ENCODE data around the gene RBM38. TPM values are rescaled to one million over a fixed set of nuclear protein-coding genes. Genes with fewer than 3 reads are reported as not detected.

RBM38 gene
- total and polyA plus RNA-seq, 9 of the 15 experiments (the other 6 are each of a cell fraction or from before 2014, with no cell fraction given): 0.28 to 82.4 (median 33.2) TPM

- TF ChIP-seq TFAP4 (CRISPR knock-in tag; IDR thresholded peaks at IDR 0.05; ENCODE audit: borderline replicate concordance) (peak; percentile 33; the same call in 1 of the 2 replicates), NCOR1 (IDR thresholded peaks at IDR 0.05) (peak; percentile 62), ZBTB1 (CRISPR knock-in tag; IDR thresholded peaks at IDR 0.05; ENCODE audit: borderline replicate concordance, low read depth) (no peak), HMGN3 (IDR thresholded peaks at IDR 0.05; ENCODE audit: borderline replicate concordance, extremely low read depth, insufficient read length, low read depth, low read length) (no peak), ZNF184 (CRISPR knock-in tag; IDR thresholded peaks at IDR 0.05) (no peak), PTBP1 (IDR thresholded peaks at IDR 0.05; ENCODE audit: low read depth, low read length) (no peak), ZNF143 (CRISPR knock-in tag; IDR thresholded peaks at IDR 0.05) (no peak), ZNF3 (CRISPR knock-in tag; IDR thresholded peaks at IDR 0.05) (no peak), POLR2G (IDR thresholded peaks at IDR 0.05; ENCODE audit: low read depth, low read length) (no peak), MAZ (CRISPR knock-in tag; conservative IDR thresholded peaks at IDR 0.05 in 1 of 2, IDR thresholded peaks at IDR 0.05 in 1 of 2) (peak in 1 of 2 experiments; percentile 32; a peak in 1 of 4 replicates), RBM25 (IDR thresholded peaks at IDR 0.05; ENCODE audit: low read depth, low read length, severe bottlenecking) (no peak), ZFP1 (CRISPR knock-in tag; IDR thresholded peaks at IDR 0.05) (no peak), MLLT1 (IDR thresholded peaks at IDR 0.05) (no peak), PREB (CRISPR knock-in tag; IDR thresholded peaks at IDR 0.05) (no peak), ZNF124 (CRISPR knock-in tag; IDR thresholded peaks at IDR 0.05) (no peak), ZNF384 (IDR thresholded peaks at IDR 0.05; ENCODE audit: low read depth, low read length) (no peak), HDAC3 (IDR thresholded peaks at IDR 0.05; ENCODE audit: borderline replicate concordance, partially characterized antibody) (peak; percentile 43), GTF2A2 (tag; IDR thresholded peaks at IDR 0.05) (no peak), MCM7 (IDR thresholded peaks at IDR 0.05) (no peak), ZBTB43 (CRISPR knock-in tag; IDR thresholded peaks at IDR 0.05) (no peak)
- TF ChIP-seq, protein P1, sequence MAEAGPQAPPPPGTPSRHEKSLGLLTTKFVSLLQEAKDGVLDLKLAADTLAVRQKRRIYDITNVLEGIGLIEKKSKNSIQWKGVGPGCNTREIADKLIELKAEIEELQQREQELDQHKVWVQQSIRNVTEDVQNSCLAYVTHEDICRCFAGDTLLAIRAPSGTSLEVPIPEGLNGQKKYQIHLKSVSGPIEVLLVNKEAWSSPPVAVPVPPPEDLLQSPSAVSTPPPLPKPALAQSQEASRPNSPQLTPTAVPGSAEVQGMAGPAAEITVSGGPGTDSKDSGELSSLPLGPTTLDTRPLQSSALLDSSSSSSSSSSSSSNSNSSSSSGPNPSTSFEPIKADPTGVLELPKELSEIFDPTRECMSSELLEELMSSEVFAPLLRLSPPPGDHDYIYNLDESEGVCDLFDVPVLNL (CRISPR knock-in tag; IDR thresholded peaks at IDR 0.05; ENCODE audit: low read depth): no peak
- TF ChIP-seq, protein P2, sequence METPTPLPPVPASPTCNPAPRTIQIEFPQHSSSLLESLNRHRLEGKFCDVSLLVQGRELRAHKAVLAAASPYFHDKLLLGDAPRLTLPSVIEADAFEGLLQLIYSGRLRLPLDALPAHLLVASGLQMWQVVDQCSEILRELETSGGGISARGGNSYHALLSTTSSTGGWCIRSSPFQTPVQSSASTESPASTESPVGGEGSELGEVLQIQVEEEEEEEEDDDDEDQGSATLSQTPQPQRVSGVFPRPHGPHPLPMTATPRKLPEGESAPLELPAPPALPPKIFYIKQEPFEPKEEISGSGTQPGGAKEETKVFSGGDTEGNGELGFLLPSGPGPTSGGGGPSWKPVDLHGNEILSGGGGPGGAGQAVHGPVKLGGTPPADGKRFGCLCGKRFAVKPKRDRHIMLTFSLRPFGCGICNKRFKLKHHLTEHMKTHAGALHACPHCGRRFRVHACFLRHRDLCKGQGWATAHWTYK (CRISPR knock-in tag; IDR thresholded peaks at IDR 0.05): no peak
Observed at GRCh38 chr20:57450419-57450818, 59.2 kb downstream of the RBM38 start (continued).
